D721Med (cell line): ENCODE results near the gene TNFRSF18.

Experiments used
- DNase-seq: peaks from one replicate; pipeline ENCODE4 v3.0.0; 2011; ENCODE audit warnings: low spot score; ENCODE audit not compliant: insufficient read length
- FAIRE-seq: peaks from 2 replicates; lab custom pipeline; 2011; peaks lifted over from hg19 to GRCh38; lab: Jason Lieb, UNC
- TF ChIP-seq, protein P1 (sequence below): IDR thresholded peaks from 2 replicates; pipeline ENCODE4 v1.5.1; 2012; ENCODE audit warnings: mild to moderate bottlenecking, control low read depth; ENCODE audit not compliant: insufficient read depth; ENCODE audit errors: missing control alignments

TNFRSF18 gene

DNA sequence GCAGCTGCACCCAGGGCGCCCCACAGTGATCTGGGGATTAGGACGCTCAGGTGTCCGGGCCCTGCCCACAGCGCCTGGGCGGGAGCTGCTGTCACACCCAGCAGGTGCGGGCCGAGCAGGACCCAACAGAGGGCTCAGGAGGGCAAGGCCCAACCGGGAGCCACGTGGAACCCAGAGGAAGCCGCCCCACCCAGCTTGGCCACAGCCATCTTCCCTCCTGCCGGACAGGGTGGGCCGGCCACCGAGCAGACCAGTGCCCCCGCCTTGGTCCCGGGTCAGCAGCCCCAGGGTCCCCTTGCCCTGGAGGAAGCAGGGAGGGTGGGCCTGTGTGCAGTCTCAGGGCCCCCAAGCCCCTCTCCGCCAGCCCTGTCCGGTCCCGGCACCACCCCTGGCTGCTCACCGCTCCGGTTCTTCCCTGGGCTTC is 39.0 kb downstream of the TNFRSF18 start:
- no peak for FAIRE-seq
- TF ChIP-seq, protein P1, sequence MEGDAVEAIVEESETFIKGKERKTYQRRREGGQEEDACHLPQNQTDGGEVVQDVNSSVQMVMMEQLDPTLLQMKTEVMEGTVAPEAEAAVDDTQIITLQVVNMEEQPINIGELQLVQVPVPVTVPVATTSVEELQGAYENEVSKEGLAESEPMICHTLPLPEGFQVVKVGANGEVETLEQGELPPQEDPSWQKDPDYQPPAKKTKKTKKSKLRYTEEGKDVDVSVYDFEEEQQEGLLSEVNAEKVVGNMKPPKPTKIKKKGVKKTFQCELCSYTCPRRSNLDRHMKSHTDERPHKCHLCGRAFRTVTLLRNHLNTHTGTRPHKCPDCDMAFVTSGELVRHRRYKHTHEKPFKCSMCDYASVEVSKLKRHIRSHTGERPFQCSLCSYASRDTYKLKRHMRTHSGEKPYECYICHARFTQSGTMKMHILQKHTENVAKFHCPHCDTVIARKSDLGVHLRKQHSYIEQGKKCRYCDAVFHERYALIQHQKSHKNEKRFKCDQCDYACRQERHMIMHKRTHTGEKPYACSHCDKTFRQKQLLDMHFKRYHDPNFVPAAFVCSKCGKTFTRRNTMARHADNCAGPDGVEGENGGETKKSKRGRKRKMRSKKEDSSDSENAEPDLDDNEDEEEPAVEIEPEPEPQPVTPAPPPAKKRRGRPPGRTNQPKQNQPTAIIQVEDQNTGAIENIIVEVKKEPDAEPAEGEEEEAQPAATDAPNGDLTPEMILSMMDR, result no peak
- DNase-seq, result no peak

DNA sequence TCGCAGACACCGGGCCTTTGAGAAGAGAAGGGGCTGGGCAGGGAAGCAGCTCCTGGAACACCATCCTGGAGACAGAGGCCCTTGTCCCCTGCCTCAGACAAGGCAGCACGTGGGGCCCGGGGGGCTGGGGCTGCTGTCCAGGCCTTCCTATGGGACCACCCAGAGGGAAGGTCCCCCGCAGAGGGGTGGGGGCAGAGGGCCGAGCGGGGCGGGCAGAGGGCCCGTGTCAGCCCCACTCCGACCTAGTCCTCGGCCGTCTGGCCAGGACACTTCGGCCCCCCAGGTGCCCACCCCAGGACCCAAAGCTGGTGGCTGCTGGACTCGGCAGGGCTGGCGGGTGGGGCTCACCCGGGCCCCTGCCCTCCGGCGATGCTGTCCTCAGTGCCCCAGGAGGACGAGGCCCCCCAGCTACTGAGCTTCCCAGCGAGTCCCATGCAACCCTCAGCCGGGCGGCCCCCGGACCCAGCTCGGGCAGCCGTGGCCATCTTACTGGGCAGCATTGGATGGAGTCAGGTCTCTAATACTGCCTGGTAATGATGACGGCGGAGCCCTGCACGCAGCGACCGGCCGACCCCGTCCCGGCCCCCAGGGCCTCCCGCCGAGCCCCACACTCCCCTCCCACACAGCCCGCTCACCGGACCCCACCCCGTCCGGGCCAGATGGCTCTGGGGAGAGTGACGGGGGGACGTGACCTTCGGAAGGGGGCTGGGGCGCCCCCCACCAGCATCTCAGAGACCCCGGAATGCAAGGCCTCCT is 39.6 kb downstream of the TNFRSF18 start:
- FAIRE-seq (no peak), DNase-seq (no peak)
- TF ChIP-seq, protein P1, result no peak

DNA sequence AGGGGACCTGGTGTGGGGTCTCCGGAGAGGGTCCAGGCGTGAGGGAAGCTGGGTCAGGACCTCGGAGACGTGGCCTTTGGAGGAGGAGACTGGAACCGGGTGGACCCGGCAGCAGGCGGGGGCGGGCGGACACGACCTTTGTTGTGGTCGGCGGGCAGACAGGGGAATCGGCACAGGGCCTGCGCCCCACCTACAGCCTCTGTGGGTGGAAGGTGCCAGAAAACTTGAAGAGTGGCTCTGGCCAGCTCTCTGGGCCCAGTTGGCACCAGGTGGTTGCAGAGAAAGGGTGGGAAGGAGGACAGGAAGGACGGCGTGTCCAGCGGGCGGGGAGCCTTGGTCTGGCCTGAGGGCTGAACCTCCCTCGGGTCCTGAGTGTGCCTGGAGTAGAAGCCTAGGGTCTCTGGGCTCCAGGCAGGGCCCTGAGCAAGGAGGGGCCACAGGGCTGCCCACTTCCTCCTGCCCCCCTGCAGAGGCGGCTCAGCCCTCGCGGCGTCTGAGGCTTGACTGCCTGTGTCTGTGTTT is 40.4 kb downstream of the TNFRSF18 start:
- FAIRE-seq (no peak), DNase-seq (no peak)
- TF ChIP-seq, protein P1, result no peak

DNA sequence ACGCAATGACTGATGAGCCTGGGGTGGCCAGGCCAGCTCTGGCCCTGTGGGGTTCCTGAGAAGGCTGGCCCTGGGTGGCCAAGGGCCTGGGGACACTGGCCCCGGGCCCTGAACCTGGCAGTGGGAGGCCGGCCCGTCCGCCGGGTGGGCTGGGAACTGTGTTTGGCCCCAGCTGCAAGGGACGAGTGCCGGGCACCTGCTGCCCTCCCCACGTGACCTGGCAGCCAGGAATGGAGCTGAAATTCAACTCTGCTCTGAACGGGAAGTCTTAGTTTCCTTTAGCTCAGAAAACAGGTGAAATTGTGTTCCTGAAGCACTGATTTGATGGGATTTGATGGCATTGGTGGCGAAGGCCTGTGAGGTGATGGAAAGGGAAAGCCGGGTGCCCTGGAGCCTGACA is 40.9 kb downstream of the TNFRSF18 start:
- no peak for DNase-seq
- no peak for FAIRE-seq
- TF ChIP-seq, protein P1, result no peak

DNA sequence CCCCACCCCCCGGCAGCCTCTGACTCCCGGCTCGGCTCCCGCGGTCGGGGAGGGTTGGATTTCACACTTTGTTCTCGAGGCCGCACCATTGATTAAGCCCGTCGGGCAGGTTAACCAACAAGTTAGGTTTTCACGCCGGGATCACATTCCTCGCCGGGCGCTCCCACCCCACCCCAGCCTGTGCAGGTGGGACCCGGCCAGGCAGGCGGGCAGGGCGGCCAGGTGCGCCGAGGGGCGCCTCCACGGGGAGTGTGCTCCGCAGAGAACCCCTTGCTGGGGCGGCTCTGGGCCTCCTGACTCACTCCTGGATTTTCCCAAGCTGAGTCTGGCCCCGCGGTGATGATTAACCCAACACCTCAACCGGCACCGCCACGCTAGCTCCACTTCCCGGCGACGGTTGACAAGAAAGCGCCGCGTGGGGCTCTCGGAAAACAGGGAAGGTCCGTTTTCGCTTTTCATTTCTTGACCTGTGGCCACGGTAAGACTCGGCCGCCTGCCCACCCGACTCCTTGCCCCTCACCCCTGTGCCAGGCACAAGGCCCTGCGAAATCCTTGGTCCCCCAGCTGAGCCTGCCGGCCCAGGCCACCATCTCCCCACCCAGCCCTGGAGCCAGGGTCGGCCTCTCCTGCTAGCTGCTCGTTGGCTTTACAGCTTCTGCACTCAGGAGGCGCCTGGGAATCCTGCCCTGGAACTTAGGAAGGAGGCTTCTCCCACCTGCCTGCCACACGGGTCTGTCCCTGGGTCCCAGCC is 41.5 kb downstream of the TNFRSF18 start:
- FAIRE-seq, result no peak

DNA sequence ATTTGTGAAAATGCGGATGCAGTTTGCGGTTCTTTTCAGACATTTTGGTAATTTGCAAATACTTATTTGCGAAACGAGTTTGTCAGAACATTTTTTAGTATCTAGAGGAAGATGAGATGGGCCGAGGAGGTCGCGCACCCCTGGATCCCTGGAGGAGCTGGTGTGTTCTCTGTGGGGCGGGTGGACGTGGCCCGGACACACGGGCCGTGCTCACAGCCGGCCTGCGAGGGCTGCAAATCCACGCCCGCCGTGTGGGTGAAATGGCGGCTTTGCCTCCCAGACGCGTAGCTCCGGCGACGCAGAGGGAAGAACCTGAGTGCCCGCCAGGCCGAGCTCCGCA is 42.1 kb downstream of the TNFRSF18 start:
- DNase-seq (no peak), FAIRE-seq (no peak)

More for the DNA sequence above, 41.5 kb downstream of the TNFRSF18 start:
- DNase-seq, result no peak
- TF ChIP-seq, protein P1, result no peak

More for the DNA sequence above, 42.1 kb downstream of the TNFRSF18 start:
- TF ChIP-seq, protein P1, result no peak
